Measurements from ENCODE around the gene TSR3.

Gene TSR3

DNA sequence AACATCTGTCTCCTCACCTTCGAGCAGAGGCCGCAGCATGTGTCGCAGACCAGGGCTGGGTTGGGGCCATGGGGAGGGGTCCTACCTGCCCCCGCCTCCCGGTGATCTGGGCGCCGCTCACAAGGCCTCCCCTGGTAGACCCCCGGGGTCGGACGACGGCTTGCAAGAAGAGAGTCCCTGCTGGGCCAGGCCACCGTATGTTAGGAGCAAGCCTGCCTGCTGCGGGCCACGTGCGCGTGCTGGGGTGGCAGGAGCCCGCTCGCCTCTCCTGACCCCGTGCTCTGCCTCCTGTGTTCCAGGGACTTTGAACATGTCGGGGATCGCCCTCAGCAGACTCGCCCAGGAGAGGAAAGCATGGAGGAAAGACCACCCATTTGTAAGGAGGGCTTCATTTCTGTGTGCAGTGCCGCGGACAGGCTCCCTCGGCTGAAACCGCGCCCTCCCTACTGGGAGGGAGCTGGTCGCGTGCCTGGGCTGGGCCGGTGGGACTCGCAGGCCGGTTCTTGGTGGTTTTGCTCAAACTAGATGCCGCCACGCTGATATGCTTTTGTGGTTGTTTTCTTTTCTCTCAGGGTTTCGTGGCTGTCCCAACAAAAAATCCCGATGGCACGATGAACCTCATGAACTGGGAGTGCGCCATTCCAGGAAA is 37.8 kb downstream of the TSR3 start:
- TF ChIP-seq POLR2AphosphoS5 (IDR thresholded peaks at IDR 0.05; ENCODE audit: low read depth, low read length): no peak
- no peak for TF ChIP-seq FOXP2 (optimal IDR thresholded peaks at IDR 0.05; ENCODE audit: borderline replicate concordance, extremely low read depth, extremely low read length, insufficient read depth)
- TF ChIP-seq, protein P1, sequence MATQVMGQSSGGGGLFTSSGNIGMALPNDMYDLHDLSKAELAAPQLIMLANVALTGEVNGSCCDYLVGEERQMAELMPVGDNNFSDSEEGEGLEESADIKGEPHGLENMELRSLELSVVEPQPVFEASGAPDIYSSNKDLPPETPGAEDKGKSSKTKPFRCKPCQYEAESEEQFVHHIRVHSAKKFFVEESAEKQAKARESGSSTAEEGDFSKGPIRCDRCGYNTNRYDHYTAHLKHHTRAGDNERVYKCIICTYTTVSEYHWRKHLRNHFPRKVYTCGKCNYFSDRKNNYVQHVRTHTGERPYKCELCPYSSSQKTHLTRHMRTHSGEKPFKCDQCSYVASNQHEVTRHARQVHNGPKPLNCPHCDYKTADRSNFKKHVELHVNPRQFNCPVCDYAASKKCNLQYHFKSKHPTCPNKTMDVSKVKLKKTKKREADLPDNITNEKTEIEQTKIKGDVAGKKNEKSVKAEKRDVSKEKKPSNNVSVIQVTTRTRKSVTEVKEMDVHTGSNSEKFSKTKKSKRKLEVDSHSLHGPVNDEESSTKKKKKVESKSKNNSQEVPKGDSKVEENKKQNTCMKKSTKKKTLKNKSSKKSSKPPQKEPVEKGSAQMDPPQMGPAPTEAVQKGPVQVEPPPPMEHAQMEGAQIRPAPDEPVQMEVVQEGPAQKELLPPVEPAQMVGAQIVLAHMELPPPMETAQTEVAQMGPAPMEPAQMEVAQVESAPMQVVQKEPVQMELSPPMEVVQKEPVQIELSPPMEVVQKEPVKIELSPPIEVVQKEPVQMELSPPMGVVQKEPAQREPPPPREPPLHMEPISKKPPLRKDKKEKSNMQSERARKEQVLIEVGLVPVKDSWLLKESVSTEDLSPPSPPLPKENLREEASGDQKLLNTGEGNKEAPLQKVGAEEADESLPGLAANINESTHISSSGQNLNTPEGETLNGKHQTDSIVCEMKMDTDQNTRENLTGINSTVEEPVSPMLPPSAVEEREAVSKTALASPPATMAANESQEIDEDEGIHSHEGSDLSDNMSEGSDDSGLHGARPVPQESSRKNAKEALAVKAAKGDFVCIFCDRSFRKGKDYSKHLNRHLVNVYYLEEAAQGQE (IDR thresholded peaks at IDR 0.05; ENCODE audit: insufficient read depth in 1 of 2, low read depth in 2 of 2, low read length in 2 of 2): no peak
- TF ChIP-seq TAF1 (IDR thresholded peaks at IDR 0.05; ENCODE audit: borderline replicate concordance, insufficient read depth, low read length): no peak
- no peak for TF ChIP-seq SIN3A (IDR thresholded peaks at IDR 0.05; ENCODE audit: borderline replicate concordance, insufficient read depth, low read length)

DNA sequence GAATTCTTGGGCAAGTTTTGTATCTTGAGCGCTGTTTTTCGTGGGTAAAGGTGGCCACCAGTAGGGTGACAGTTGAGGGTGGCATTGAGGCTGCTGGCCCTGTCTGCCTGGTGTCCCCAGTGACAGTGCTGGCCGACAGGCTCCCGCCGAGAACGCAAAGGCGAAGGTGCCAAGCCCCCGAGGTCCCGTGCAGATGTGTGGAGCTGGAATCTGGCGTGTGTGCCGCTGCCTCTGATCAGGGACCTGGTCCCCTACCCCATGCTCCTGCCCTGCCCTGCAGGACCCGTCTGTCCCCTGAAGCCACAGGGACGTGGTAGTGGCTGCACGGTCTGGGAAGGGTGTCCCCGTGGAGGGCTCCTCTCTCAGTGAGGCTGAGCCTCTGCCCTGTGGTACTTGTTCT is 38.8 kb downstream of the TSR3 start:
- no peak for TF ChIP-seq TAF1 (IDR thresholded peaks at IDR 0.05; ENCODE audit: borderline replicate concordance, insufficient read depth, low read length)
- TF ChIP-seq FOXP2 (optimal IDR thresholded peaks at IDR 0.05; ENCODE audit: borderline replicate concordance, extremely low read depth, extremely low read length, insufficient read depth): no peak
- TF ChIP-seq POLR2AphosphoS5 (IDR thresholded peaks at IDR 0.05; ENCODE audit: low read depth, low read length): no peak
- TF ChIP-seq SIN3A (IDR thresholded peaks at IDR 0.05; ENCODE audit: borderline replicate concordance, insufficient read depth, low read length): no peak
- TF ChIP-seq, protein P1 (IDR thresholded peaks at IDR 0.05; ENCODE audit: insufficient read depth in 1 of 2, low read depth in 2 of 2, low read length in 2 of 2): no peak

DNA sequence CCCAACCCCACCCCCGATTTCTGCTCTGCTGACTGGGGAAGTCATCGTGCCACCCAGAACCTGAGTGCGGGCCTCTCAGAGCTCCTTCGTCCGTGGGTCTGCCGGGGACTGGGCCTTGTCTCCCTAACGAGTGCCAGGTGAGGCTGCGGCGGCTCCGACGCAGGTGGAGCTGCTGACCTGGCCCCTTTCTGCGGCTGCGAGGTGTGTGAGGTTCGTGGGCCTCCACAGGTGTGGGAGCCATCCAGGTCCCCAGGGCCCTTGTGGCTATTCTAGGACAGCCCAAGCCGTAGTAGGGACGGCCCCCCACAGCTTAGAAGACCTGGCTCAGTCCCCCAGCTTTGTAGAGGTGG is 39.2 kb downstream of the TSR3 start:
- TF ChIP-seq SIN3A (IDR thresholded peaks at IDR 0.05; ENCODE audit: borderline replicate concordance, insufficient read depth, low read length) (no peak), FOXP2 (optimal IDR thresholded peaks at IDR 0.05; ENCODE audit: borderline replicate concordance, extremely low read depth, extremely low read length, insufficient read depth) (no peak), TAF1 (IDR thresholded peaks at IDR 0.05; ENCODE audit: borderline replicate concordance, insufficient read depth, low read length) (no peak), POLR2AphosphoS5 (IDR thresholded peaks at IDR 0.05; ENCODE audit: low read depth, low read length) (no peak)
- TF ChIP-seq, protein P1 (IDR thresholded peaks at IDR 0.05; ENCODE audit: insufficient read depth in 1 of 2, low read depth in 2 of 2, low read length in 2 of 2): no peak

DNA sequence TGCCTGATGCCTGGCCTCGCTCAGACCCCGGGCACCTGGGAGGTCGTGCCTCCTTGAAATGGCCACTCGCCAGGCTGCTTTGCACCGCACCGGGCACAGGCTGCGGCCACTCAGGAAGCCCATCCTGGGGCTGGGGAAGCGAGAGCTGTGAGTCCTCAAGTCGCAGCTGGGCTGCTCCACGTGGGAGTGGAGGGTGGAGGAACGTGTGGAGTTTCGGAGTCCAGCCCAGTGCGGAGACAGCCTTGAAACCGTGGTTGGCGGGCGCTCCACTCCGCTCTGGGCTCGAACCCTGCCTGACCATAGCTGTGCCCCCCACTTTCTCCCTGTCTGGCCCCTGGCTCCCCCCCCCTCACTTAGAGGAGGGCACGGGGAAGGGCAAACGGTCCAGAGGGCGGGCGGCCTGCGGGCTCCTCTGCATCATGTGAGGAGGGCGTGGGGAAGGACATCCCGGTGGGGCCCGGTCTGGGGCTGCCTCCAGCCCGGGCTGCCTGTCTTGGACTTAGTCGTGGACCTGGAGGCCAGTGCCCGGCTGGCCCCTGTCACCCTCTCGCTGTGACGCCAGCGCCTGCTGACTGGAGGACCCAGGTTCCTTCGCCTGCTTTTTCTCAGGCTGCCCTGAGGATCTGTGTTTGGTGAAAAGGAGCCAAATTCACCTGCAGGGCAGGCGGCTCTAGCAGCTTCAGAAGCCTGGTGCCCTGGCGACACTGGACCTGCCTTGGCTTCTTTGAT is 39.8 kb downstream of the TSR3 start:
- no peak for TF ChIP-seq SIN3A (IDR thresholded peaks at IDR 0.05; ENCODE audit: borderline replicate concordance, insufficient read depth, low read length)
- no peak for TF ChIP-seq POLR2AphosphoS5 (IDR thresholded peaks at IDR 0.05; ENCODE audit: low read depth, low read length)
- TF ChIP-seq, protein P1 (IDR thresholded peaks at IDR 0.05; ENCODE audit: insufficient read depth in 1 of 2, low read depth in 2 of 2, low read length in 2 of 2): no peak
- TF ChIP-seq TAF1 (IDR thresholded peaks at IDR 0.05; ENCODE audit: borderline replicate concordance, insufficient read depth, low read length): no peak
